HEK293 (cell line): Measurements from ENCODE around the gene TAGLN2.

Experiments used
- CTCF ChIA-PET: fragments of 350-600 bp; formaldehyde crosslinking; extraction: SDS; loops from one replicate; lab custom pipeline; 2021; ENCODE audit warnings: antibody characterized with exemption; lab: Yijun Ruan, JAX
- POLR2A ChIA-PET: fragments of 300-600 bp; formaldehyde crosslinking; extraction: SDS; loops from one replicate; lab custom pipeline; 2020; ENCODE audit warnings: antibody characterized with exemption, inconsistent platforms; lab: Yijun Ruan, JAX
- H3K27ac ChIP-seq: fragments of 200-500 bp; sonication (Bioruptor generic); 2 replicates; pipeline ENCODE4 v1.5.1; 2014; ENCODE audit warnings: low read depth, low read length, control low read depth, inconsistent platforms; ENCODE audit errors: extremely low read depth
- H3K36me3 ChIP-seq, 2 experiments: fragments of 200-500 bp in 1 of 2; sonication (Bioruptor generic) in 1 of 2; 1 replicate in 1 of 2; 2 replicates in 1 of 2; pipeline ENCODE4 v1.5.1; 2014 to 2017; ENCODE audit warnings: inconsistent platforms in 2 of 2, low read length in 2 of 2; ENCODE audit not compliant: control insufficient read depth in 2 of 2, insufficient read depth in 1 of 2
- H3K4me1 ChIP-seq: fragments of 200-500 bp; sonication (Bioruptor generic); 2 replicates; pipeline ENCODE4 v1.5.1; 2014; ENCODE audit warnings: mild to moderate bottlenecking, low read length, inconsistent platforms; ENCODE audit not compliant: control insufficient read depth, insufficient read depth
- H3K4me3 ChIP-seq: 2 replicates; pipeline ENCODE4 v1.5.1; 2011; ENCODE audit warnings: low read depth, mild to moderate bottlenecking, control low read depth, low read length, moderate library complexity
- H3K9me3 ChIP-seq: fragments of 200-500 bp; sonication (Bioruptor generic); 2 replicates; pipeline ENCODE4 v1.5.1; 2014; ENCODE audit warnings: low read depth, low read length, inconsistent platforms; ENCODE audit not compliant: control insufficient read depth, insufficient read depth
- CTCF ChIP-seq: fragments of 450-650 bp; formaldehyde crosslinking; IDR thresholded peaks from 2 replicates; pipeline ENCODE4 v1.5.1; 2016; ENCODE audit warnings: missing biosample characterization, missing genetic modification characterization
- GLIS2 ChIP-seq: fragments of 450-650 bp; formaldehyde crosslinking; IDR thresholded peaks from 2 replicates; pipeline ENCODE4 v1.5.1; 2016; ENCODE audit warnings: missing biosample characterization, missing genetic modification characterization
- KLF1 ChIP-seq: fragments of 450-650 bp; formaldehyde crosslinking; IDR thresholded peaks from 2 replicates; pipeline ENCODE4 v1.5.1; 2016; ENCODE audit warnings: missing biosample characterization, missing genetic modification characterization
- KLF7 ChIP-seq: fragments of 450-650 bp; formaldehyde crosslinking; IDR thresholded peaks from 2 replicates; pipeline ENCODE4 v1.5.1; 2016; ENCODE audit warnings: missing biosample characterization, missing genetic modification characterization, borderline replicate concordance
- KLF8 ChIP-seq: fragments of 450-650 bp; formaldehyde crosslinking; IDR thresholded peaks from 2 replicates; pipeline ENCODE4 v1.5.1; 2016; ENCODE audit warnings: missing biosample characterization, missing genetic modification characterization
- MEIS1 ChIP-seq: sonication (generic); formaldehyde crosslinking; IDR thresholded peaks from 2 replicates; pipeline ENCODE4 v1.8.1; 2022; ENCODE audit warnings: missing genetic modification reagents, mild to moderate bottlenecking, borderline replicate concordance
- WT1 ChIP-seq: fragments of 450-650 bp; formaldehyde crosslinking; IDR thresholded peaks from 2 replicates; pipeline ENCODE4 v1.5.1; 2016; ENCODE audit warnings: missing biosample characterization, missing genetic modification characterization
- ZBTB44 ChIP-seq: fragments of 450-650 bp; IDR thresholded peaks from 2 replicates; pipeline ENCODE4 v1.5.1; 2018; ENCODE audit warnings: missing biosample characterization, mild to moderate bottlenecking, missing genetic modification characterization
- ZBTB49 ChIP-seq: fragments of 450-650 bp; formaldehyde crosslinking; IDR thresholded peaks from 2 replicates; pipeline ENCODE4 v1.5.1; 2016; ENCODE audit warnings: missing biosample characterization, missing genetic modification characterization, low read depth
- ZNF121 ChIP-seq: fragments of 450-650 bp; formaldehyde crosslinking; IDR thresholded peaks from 2 replicates; pipeline ENCODE4 v1.5.1; 2016; ENCODE audit warnings: missing biosample characterization, missing genetic modification characterization
- ZNF169 ChIP-seq: fragments of 450-650 bp; formaldehyde crosslinking; IDR thresholded peaks from 2 replicates; pipeline ENCODE4 v1.5.1; 2016; ENCODE audit warnings: missing biosample characterization, missing genetic modification characterization
- ZNF174 ChIP-seq: fragments of 450-650 bp; formaldehyde crosslinking; IDR thresholded peaks from 2 replicates; pipeline ENCODE4 v1.5.0; 2017; ENCODE audit warnings: missing biosample characterization, mild to moderate bottlenecking, missing genetic modification characterization
- ZNF23 ChIP-seq: fragments of 450-650 bp; formaldehyde crosslinking; IDR thresholded peaks from 2 replicates; pipeline ENCODE4 v1.5.1; 2016; ENCODE audit warnings: missing biosample characterization, missing genetic modification characterization, borderline replicate concordance
- ZNF292 ChIP-seq: fragments of 450-650 bp; formaldehyde crosslinking; IDR thresholded peaks from 2 replicates; pipeline ENCODE4 v1.5.1; 2016; ENCODE audit warnings: low read depth, missing biosample characterization, missing genetic modification characterization, borderline replicate concordance
- ZNF433 ChIP-seq: fragments of 450-650 bp; formaldehyde crosslinking; IDR thresholded peaks from 2 replicates; pipeline ENCODE4 v1.5.1; 2016; ENCODE audit warnings: missing biosample characterization, missing genetic modification characterization, low read depth
- ZNF548 ChIP-seq: fragments of 450-650 bp; formaldehyde crosslinking; IDR thresholded peaks from 2 replicates; pipeline ENCODE4 v1.5.1; 2016; ENCODE audit warnings: missing biosample characterization, missing genetic modification characterization
- ZNF555 ChIP-seq: fragments of 450-650 bp; formaldehyde crosslinking; conservative IDR thresholded peaks from 2 replicates; pipeline ENCODE4 v1.5.1; 2017; ENCODE audit warnings: missing biosample characterization, mild to moderate bottlenecking, missing genetic modification characterization, inconsistent platforms
- ZNF558 ChIP-seq: fragments of 450-650 bp; formaldehyde crosslinking; IDR thresholded peaks from 2 replicates; pipeline ENCODE4 v1.5.1; 2016; ENCODE audit warnings: missing biosample characterization, missing genetic modification characterization
- ZNF610 ChIP-seq: fragments of 450-650 bp; formaldehyde crosslinking; IDR thresholded peaks from 2 replicates; pipeline ENCODE4 v1.5.1; 2016; ENCODE audit warnings: missing biosample characterization, missing genetic modification characterization, borderline replicate concordance
- ZNF660 ChIP-seq: fragments of 450-650 bp; IDR thresholded peaks from 2 replicates; pipeline ENCODE4 v1.5.1; 2018; ENCODE audit warnings: missing biosample characterization, mild to moderate bottlenecking, missing genetic modification characterization
- ZNF692 ChIP-seq: fragments of 450-650 bp; formaldehyde crosslinking; IDR thresholded peaks from 2 replicates; pipeline ENCODE4 v1.5.1; 2016; ENCODE audit warnings: missing biosample characterization, missing genetic modification characterization
- ZNF701 ChIP-seq: fragments of 450-650 bp; formaldehyde crosslinking; IDR thresholded peaks from 2 replicates; pipeline ENCODE4 v1.5.1; 2016; ENCODE audit warnings: missing biosample characterization, missing genetic modification characterization
- ZSCAN4 ChIP-seq: fragments of 450-650 bp; formaldehyde crosslinking; IDR thresholded peaks from 2 replicates; pipeline ENCODE4 v1.5.1; 2017; ENCODE audit warnings: missing biosample characterization, missing genetic modification characterization
- TF ChIP-seq, protein P1 (sequence below): fragments of 450-650 bp; formaldehyde crosslinking; IDR thresholded peaks from 2 replicates; pipeline ENCODE4 v1.5.1; 2016; ENCODE audit warnings: missing biosample characterization, missing genetic modification characterization

TAGLN2 gene

GRCh38 chr1:159896546-159896930 is 28.8 kb downstream of the TAGLN2 start:
- Histone ChIP-seq H3K4me1 (no peaks in the 10 kb centered on the region), H3K4me3 (no peak overlapping the region), H3K36me3 (no peaks in the 10 kb centered on the region), H3K27ac (no peak overlapping the region)
- CTCF ChIA-PET: interaction anchor here (1.3 to 13.2 kb wide), 3 partner anchors 95 to 111 kb away, joined by 4 to 415 read pairs (median 176); partner anchors contain the start of gene FCRL6
- TF ChIP-seq CTCF (tag by site-specific recombination) (no peak), ZNF23 (tag by site-specific recombination) (no peak), KLF1 (tag by site-specific recombination) (no peak), WT1 (tag by site-specific recombination) (no peak), ZNF292 (tag by site-specific recombination) (no peak)
- TF ChIP-seq, protein P1, sequence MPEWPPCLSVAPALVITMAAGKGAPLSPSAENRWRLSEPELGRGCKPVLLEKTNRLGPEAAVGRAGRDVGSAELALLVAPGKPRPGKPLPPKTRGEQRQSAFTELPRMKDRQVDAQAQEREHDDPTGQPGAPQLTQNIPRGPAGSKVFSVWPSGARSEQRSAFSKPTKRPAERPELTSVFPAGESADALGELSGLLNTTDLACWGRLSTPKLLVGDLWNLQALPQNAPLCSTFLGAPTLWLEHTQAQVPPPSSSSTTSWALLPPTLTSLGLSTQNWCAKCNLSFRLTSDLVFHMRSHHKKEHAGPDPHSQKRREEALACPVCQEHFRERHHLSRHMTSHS (tag by site-specific recombination): no peak
- TF ChIP-seq, all 188 proteins: peak for 0
- no peaks in the 10 kb centered on the region for H3K9me3 ChIP-seq
- POLR2A ChIA-PET: no interaction called here

GRCh38 chr1:159895836-159896545 is 29.3 kb downstream of the TAGLN2 start:
- POLR2A ChIA-PET: interaction anchor here (0.6 to 1.7 kb wide), 2 partner anchors 9 to 28 kb away, joined by 3 to 6 read pairs; no protein-coding TSS in a partner anchor

More at GRCh38 chr1:159895836-159896545, 29.3 kb downstream of the TAGLN2 start:
- Histone ChIP-seq H3K36me3 (no peaks in the 10 kb centered on the region), H3K9me3 (no peaks in the 10 kb centered on the region), H3K4me1 (no peaks in the 10 kb centered on the region), H3K27ac (no peak overlapping the region)
- CTCF ChIA-PET: interaction anchor here (0.8 to 13.2 kb wide), 4 partner anchors 32 to 111 kb away, joined by 3 to 415 read pairs (median 90); partner anchors contain the start of gene FCRL6
- TF ChIP-seq ZNF701 (tag by site-specific recombination): no peak
- TF ChIP-seq ZNF660 (tag by site-specific recombination): no peak
- TF ChIP-seq ZNF558: no peak
- no peak for TF ChIP-seq ZSCAN4 (tag by site-specific recombination)
- TF ChIP-seq KLF7 (tag by site-specific recombination): no peak
- no peak for TF ChIP-seq ZNF169
- TF ChIP-seq MEIS1 (CRISPR knock-in tag): no peak
- no peak for TF ChIP-seq ZNF174 (tag by site-specific recombination)
- TF ChIP-seq ZNF433 (tag by site-specific recombination): no peak
- TF ChIP-seq KLF8: no peak
- TF ChIP-seq ZNF121 (tag by site-specific recombination): no peak
- TF ChIP-seq ZNF548 (tag by site-specific recombination): no peak
- TF ChIP-seq ZNF610 (tag by site-specific recombination): no peak
- no peak for TF ChIP-seq ZNF555 (tag by site-specific recombination)
- no peak for TF ChIP-seq GLIS2 (tag by site-specific recombination)
- no peak for TF ChIP-seq ZNF692 (tag by site-specific recombination)
- no peak for TF ChIP-seq ZBTB44 (tag by site-specific recombination)
- no peak for TF ChIP-seq ZBTB49 (tag by site-specific recombination)
- TF ChIP-seq, all 188 proteins: peak for 0
- no peak overlapping the region for H3K4me3 ChIP-seq
